Limb (tissue), 2 donors: ENCODE data around the gene BICD1.

Source experiments
- DNase-seq, 2 donors: peaks; one replicate each; pipeline ENCODE4 v3.0.0-alpha.2; 2016; ENCODE audit errors: extremely low spot score in 2 of 2

BICD1 gene

GRCh38 chr12:32343496-32343895, 236.8 kb downstream of the BICD1 start:
- no peak for DNase-seq

GRCh38 chr12:32344047-32344446, 237.4 kb downstream of the BICD1 start:
- no peak for DNase-seq

- DNase-seq: no peak
Observed at GRCh38 chr12:32353540-32353939, 246.9 kb downstream of the BICD1 start.

GRCh38 chr12:32357601-32358249, 251.1 kb downstream of the BICD1 start:
- no peak for DNase-seq

- DNase-seq: no peak
Observed at GRCh38 chr12:32360956-32361355, 254.3 kb downstream of the BICD1 start.

- DNase-seq: no peak
Observed at GRCh38 chr12:32362892-32363291, 256.2 kb downstream of the BICD1 start.

GRCh38 chr12:32365473-32366064, 258.9 kb downstream of the BICD1 start:
- peak; percentile 49 to 74 for DNase-seq

GRCh38 chr12:32366714-32367113, 260.1 kb downstream of the BICD1 start:
- no peak for DNase-seq

- no peak for DNase-seq
Observed at GRCh38 chr12:32367381-32367780, 260.7 kb downstream of the BICD1 start.

GRCh38 chr12:32369202-32369601, 262.6 kb downstream of the BICD1 start:
- no peak for DNase-seq

GRCh38 chr12:32377344-32378055, 270.9 kb downstream of the BICD1 start:
- no peak for DNase-seq

- no peak for DNase-seq
Observed at GRCh38 chr12:32379213-32379612, 272.6 kb downstream of the BICD1 start.

- DNase-seq: no peak
Observed at GRCh38 chr12:32379667-32380066, 273.0 kb downstream of the BICD1 start.

GRCh38 chr12:32382226-32382625, 275.6 kb downstream of the BICD1 start:
- no peak for DNase-seq

- peak in 1 of 2 donors; percentile 47 for DNase-seq
Observed at GRCh38 chr12:32390572-32391219, 284.0 kb downstream of the BICD1 start.

- no peak for DNase-seq
Observed at GRCh38 chr12:32395026-32395425, 288.4 kb downstream of the BICD1 start.

GRCh38 chr12:32397696-32398095, 291.0 kb downstream of the BICD1 start:
- DNase-seq: no peak

GRCh38 chr12:32398181-32398580, 291.5 kb downstream of the BICD1 start:
- no peak for DNase-seq

- DNase-seq: no peak
Observed at GRCh38 chr12:32398816-32399369, 292.2 kb downstream of the BICD1 start.

- peak; percentile 68 to 83 for DNase-seq
Observed at GRCh38 chr12:32399370-32400113, 292.9 kb downstream of the BICD1 start, which contains the start of gene FGD4. Gene FGD4 (plus strand): TSS chr12:32399558.

- DNase-seq: no peak
Observed at GRCh38 chr12:32400114-32400672, 293.5 kb downstream of the BICD1 start.
